ENCODE data around the gene KLRF2. TPM values are rescaled to one million over a fixed set of nuclear protein-coding genes. Genes with fewer than 3 reads are reported as not detected.

The KLRF2 gene
- total RNA-seq, 1 donor from 2014 or later: not detected

DNA sequence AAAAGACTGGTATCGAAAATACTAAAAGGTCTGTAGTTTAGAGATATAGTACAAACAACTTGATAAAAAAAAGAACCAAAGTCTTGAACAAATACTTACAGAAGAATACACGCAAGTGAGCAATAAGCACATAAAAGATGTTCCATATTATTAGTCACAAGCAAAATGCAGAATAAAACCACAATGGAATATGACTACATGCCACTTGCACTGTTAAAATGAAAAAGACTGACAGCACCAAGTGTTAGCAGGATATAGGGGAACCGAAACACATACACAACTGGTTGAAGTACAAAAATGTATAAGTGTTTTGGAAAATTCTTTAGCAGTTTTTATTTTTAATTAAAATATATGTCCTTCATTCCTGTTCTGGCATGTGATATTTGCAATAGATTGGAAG is 47.3 kb downstream of the KLRF2 start:
- no peak overlapping the region for H3K4me3 ChIP-seq (ENCODE audit: low read length in 3 of 3)

DNA sequence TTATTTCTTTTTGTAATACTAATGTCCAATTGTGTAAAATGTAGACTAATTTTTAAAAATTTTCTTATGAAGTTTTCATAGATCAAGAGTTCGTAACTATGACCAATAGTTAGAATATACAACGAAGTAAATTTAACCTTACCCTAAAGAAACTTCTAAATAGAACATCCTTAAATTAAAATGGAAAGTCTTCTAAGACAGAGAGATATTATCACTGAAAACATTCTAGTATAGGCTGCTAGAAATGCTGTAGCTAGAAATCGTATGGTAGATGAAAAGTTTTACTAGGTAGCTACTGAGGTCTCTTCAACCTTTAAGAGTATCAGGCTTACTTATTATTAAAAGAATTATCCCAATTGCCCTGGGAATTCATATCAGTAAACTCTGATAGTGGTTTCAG is 50.0 kb downstream of the KLRF2 start:
- no peak overlapping the region for H3K27ac ChIP-seq (ENCODE audit: low read depth, low read length)
- H3K9ac ChIP-seq (ENCODE audit: low read depth in 1 of 3, low read length in 3 of 3): no peak overlapping the region

More for the DNA sequence above, 47.3 kb downstream of the KLRF2 start:
- Histone ChIP-seq H3K4me1 (ENCODE audit: control insufficient read depth in 3 of 3, insufficient read depth in 3 of 3, low read length in 3 of 3) (no peaks in the 10 kb centered on the region), H3K36me3 (ENCODE audit: control insufficient read depth in 3 of 3, insufficient read depth in 3 of 3, low read length in 3 of 3) (no peaks in the 10 kb centered on the region), H3K9me3 (ENCODE audit: control insufficient read depth in 3 of 3, low read length in 3 of 3) (no peaks in the 10 kb centered on the region), H3K27ac (ENCODE audit: low read depth, low read length) (no peak overlapping the region), H3K27me3 (ENCODE audit: control insufficient read depth in 3 of 3, insufficient read depth in 3 of 3, low read length in 3 of 3) (no peaks in the 10 kb centered on the region), H3K9ac (ENCODE audit: low read depth in 1 of 3, low read length in 3 of 3) (no peak overlapping the region)

DNA sequence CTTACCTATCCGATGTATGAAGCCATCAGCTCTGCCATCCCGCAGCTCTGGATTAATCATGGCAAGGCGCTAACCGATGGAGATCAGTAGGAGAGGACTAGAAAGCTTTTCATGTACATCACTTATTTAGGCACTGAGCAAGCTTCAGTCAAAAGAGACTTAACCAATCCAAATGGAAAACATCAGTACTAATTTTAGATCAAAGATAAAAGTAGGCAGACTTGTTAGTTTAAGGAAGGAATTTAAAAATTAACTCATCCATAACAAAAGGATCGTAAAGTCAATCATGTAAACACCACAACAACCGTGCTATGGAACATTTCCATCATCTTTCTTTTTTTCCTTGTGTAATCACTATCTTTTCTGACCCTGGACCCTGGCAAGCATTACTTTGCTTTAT is 51.0 kb downstream of the KLRF2 start, which contains the start of gene CLEC2A:
TSS of gene CLEC2A (minus strand) at position 101 of the 400 bp plus-strand sequence. CDS start at position 60, 41 bp downstream.
- Histone ChIP-seq H3K4me3 (ENCODE audit: low read length in 3 of 3) (no peak within 1 kb of the TSS), H3K36me3 (ENCODE audit: control insufficient read depth in 3 of 3, insufficient read depth in 3 of 3, low read length in 3 of 3) (no peaks in the 10 kb centered on the region), H3K27ac (ENCODE audit: low read depth, low read length) (no peak within 1 kb of the TSS), H3K27me3 (ENCODE audit: control insufficient read depth in 3 of 3, insufficient read depth in 3 of 3, low read length in 3 of 3) (no peaks in the 10 kb centered on the region), H3K9me3 (ENCODE audit: control insufficient read depth in 3 of 3, low read length in 3 of 3) (no peaks in the 10 kb centered on the region), H3K9ac (ENCODE audit: low read depth in 1 of 3, low read length in 3 of 3) (no peak within 1 kb of the TSS), H3K4me1 (ENCODE audit: control insufficient read depth in 3 of 3, insufficient read depth in 3 of 3, low read length in 3 of 3) (no peaks in the 10 kb centered on the region)

More for the DNA sequence above, 50.0 kb downstream of the KLRF2 start:
- Histone ChIP-seq H3K4me3 (ENCODE audit: low read length in 3 of 3) (no peak overlapping the region), H3K9me3 (ENCODE audit: control insufficient read depth in 3 of 3, low read length in 3 of 3) (no peaks in the 10 kb centered on the region), H3K36me3 (ENCODE audit: control insufficient read depth in 3 of 3, insufficient read depth in 3 of 3, low read length in 3 of 3) (no peaks in the 10 kb centered on the region), H3K27me3 (ENCODE audit: control insufficient read depth in 3 of 3, insufficient read depth in 3 of 3, low read length in 3 of 3) (no peaks in the 10 kb centered on the region), H3K4me1 (ENCODE audit: control insufficient read depth in 3 of 3, insufficient read depth in 3 of 3, low read length in 3 of 3) (no peaks in the 10 kb centered on the region)

DNA sequence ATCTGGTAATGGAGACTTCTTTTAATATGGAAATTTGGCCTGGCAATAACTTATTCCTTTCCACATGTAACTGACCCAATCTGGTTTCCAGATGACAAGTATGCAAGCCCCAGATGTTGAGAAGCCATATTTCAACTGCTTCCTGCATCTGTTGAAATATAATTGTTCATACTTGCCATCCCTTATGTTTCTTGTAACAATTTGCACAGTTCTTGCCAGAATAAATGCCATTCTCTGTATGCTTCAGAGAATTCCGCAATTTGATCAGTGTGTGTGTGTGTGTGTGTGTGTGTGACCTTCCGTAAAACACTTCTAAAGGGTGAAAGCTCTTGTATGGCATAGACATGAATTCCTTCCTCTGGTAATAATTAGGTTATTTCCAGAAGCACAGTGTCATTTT is 52.7 kb downstream of the KLRF2 start:
- Histone ChIP-seq H3K27ac (ENCODE audit: low read depth, low read length) (no peak overlapping the region), H3K27me3 (ENCODE audit: control insufficient read depth in 3 of 3, insufficient read depth in 3 of 3, low read length in 3 of 3) (no peaks in the 10 kb centered on the region), H3K4me1 (ENCODE audit: control insufficient read depth in 3 of 3, insufficient read depth in 3 of 3, low read length in 3 of 3) (no peaks in the 10 kb centered on the region), H3K9me3 (ENCODE audit: control insufficient read depth in 3 of 3, low read length in 3 of 3) (no peaks in the 10 kb centered on the region), H3K4me3 (ENCODE audit: low read length in 3 of 3) (no peak overlapping the region), H3K36me3 (ENCODE audit: control insufficient read depth in 3 of 3, insufficient read depth in 3 of 3, low read length in 3 of 3) (no peaks in the 10 kb centered on the region), H3K9ac (ENCODE audit: low read depth in 1 of 3, low read length in 3 of 3) (no peak overlapping the region)

DNA sequence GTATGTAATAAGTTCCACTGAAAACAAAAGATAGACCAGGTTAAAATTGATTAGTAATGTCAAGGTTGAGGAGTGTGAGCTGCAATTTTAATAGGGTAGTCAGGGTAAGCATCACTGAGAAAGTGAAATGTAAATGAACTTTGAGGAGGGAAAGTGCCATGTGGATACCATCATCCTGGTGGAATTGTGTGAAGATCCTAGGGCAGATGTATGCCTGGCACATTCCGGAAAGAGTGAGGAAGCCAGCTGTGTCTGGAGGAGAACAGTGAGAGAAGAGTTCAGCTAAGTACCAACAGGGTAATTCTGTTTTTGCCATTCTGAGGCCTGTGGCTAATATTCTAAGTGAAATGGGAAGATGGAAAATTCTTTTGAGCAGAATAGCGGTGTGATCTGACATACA is 53.7 kb downstream of the KLRF2 start:
- Histone ChIP-seq H3K4me1 (ENCODE audit: control insufficient read depth in 3 of 3, insufficient read depth in 3 of 3, low read length in 3 of 3) (no peaks in the 10 kb centered on the region), H3K27ac (ENCODE audit: low read depth, low read length) (no peak overlapping the region), H3K4me3 (ENCODE audit: low read length in 3 of 3) (no peak overlapping the region), H3K36me3 (ENCODE audit: control insufficient read depth in 3 of 3, insufficient read depth in 3 of 3, low read length in 3 of 3) (no peaks in the 10 kb centered on the region), H3K27me3 (ENCODE audit: control insufficient read depth in 3 of 3, insufficient read depth in 3 of 3, low read length in 3 of 3) (no peaks in the 10 kb centered on the region), H3K9me3 (ENCODE audit: control insufficient read depth in 3 of 3, low read length in 3 of 3) (no peaks in the 10 kb centered on the region), H3K9ac (ENCODE audit: low read depth in 1 of 3, low read length in 3 of 3) (no peak overlapping the region)

DNA sequence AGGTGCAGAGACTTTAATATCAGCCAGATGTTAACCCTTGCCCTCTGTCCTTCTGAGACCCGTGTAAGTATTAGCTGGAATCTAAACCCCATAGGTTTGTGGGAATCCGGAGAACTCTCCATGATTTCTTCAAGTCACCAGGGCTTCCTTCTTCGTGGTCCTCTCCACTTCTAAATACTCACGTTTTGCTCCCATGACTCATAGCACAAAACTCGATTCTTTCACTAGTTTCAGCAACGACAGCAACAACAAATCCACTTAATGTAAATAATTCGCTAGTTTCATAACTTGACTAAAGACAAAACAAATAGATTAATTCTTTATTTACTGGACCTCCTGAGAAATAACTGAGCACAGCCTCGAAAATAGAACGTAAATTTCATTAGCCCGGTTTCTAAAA is 55.3 kb downstream of the KLRF2 start:
- Histone ChIP-seq H3K4me3 (ENCODE audit: low read length in 3 of 3) (no peak overlapping the region), H3K9me3 (ENCODE audit: control insufficient read depth in 3 of 3, low read length in 3 of 3) (no peaks in the 10 kb centered on the region), H3K27ac (ENCODE audit: low read depth, low read length) (no peak overlapping the region), H3K27me3 (ENCODE audit: control insufficient read depth in 3 of 3, insufficient read depth in 3 of 3, low read length in 3 of 3) (no peaks in the 10 kb centered on the region), H3K36me3 (ENCODE audit: control insufficient read depth in 3 of 3, insufficient read depth in 3 of 3, low read length in 3 of 3) (no peaks in the 10 kb centered on the region), H3K9ac (ENCODE audit: low read depth in 1 of 3, low read length in 3 of 3) (no peak overlapping the region), H3K4me1 (ENCODE audit: control insufficient read depth in 3 of 3, insufficient read depth in 3 of 3, low read length in 3 of 3) (no peaks in the 10 kb centered on the region)

DNA sequence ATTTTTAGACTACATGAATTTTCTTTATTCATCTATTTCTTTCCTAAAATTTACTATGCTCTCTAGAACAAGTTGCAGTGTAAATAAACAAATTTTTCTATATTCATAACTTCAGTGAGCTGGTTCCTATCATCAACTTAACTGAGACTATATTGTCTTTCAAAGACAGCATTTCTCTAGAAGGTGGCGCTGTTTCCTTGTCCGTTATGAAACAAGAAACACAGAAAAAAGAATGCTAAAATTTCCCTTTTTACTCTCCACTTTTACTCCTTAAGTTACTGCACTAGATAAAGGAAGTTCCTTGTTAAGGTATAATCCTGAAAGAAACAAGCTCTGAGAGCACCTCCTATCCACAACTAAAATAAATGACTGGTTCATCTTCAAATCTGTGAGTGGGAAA is 59.1 kb downstream of the KLRF2 start:
- Histone ChIP-seq H3K9me3 (ENCODE audit: control insufficient read depth in 3 of 3, low read length in 3 of 3) (no peaks in the 10 kb centered on the region), H3K27me3 (ENCODE audit: control insufficient read depth in 3 of 3, insufficient read depth in 3 of 3, low read length in 3 of 3) (peaks cover 0 to 6% (median 0%) of the 10 kb centered on the region in 3 donors), H3K36me3 (ENCODE audit: control insufficient read depth in 3 of 3, insufficient read depth in 3 of 3, low read length in 3 of 3) (no peaks in the 10 kb centered on the region), H3K4me3 (ENCODE audit: low read length in 3 of 3) (no peak overlapping the region), H3K9ac (ENCODE audit: low read depth in 1 of 3, low read length in 3 of 3) (no peak overlapping the region), H3K4me1 (ENCODE audit: control insufficient read depth in 3 of 3, insufficient read depth in 3 of 3, low read length in 3 of 3) (no peaks in the 10 kb centered on the region), H3K27ac (ENCODE audit: low read depth, low read length) (no peak overlapping the region)

DNA sequence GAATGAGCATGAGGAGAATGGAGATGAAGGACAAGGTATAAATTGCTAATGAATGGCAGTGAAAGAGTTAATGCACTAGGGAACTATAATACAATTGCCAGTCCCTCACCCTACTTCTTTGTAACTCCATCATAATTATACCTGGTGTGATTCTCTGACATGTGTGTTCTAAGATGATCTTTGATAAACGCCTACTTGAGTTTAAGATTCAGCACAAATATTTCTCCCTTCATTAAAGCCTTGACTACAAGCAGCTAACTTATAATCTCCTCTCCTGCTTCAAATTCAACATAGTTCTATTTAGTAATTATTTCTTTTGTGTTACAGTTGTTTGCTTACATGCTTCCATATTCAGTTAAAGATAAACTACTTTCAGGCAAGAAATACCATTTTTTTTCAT is 60.5 kb downstream of the KLRF2 start:
- no peaks in the 10 kb centered on the region for H3K9me3 ChIP-seq (ENCODE audit: control insufficient read depth in 3 of 3, low read length in 3 of 3)
- H3K4me1 ChIP-seq (ENCODE audit: control insufficient read depth in 3 of 3, insufficient read depth in 3 of 3, low read length in 3 of 3): no peaks in the 10 kb centered on the region
- H3K36me3 ChIP-seq (ENCODE audit: control insufficient read depth in 3 of 3, insufficient read depth in 3 of 3, low read length in 3 of 3): no peaks in the 10 kb centered on the region
- H3K4me3 ChIP-seq (ENCODE audit: low read length in 3 of 3): no peak overlapping the region
- H3K9ac ChIP-seq (ENCODE audit: low read depth in 1 of 3, low read length in 3 of 3): no peak overlapping the region
- H3K27ac ChIP-seq (ENCODE audit: low read depth, low read length): no peak overlapping the region
- peaks cover 0 to 6% (median 0%) of the 10 kb centered on the region in 3 donors for H3K27me3 ChIP-seq (ENCODE audit: control insufficient read depth in 3 of 3, insufficient read depth in 3 of 3, low read length in 3 of 3)

DNA sequence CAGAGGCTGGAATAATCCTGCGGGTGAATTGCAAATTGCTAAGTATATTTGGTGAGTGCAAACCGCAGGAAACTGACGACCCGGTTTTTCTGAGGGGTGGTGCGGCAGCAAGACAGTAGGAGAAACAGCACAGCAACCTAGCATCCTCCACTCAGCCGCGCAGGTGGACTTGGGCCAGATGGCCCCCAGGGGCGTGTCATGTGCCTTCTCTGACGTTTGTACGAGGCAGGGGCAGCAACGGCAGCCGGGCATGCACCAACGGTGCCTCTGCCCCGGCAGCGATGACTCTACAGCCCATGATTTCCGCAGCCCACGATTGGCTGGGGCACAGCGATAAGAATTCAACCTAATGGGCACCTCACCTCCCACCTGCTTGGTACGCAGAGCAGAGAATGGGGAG is 62.0 kb downstream of the KLRF2 start:
- Histone ChIP-seq H3K9me3 (ENCODE audit: control insufficient read depth in 3 of 3, low read length in 3 of 3) (no peaks in the 10 kb centered on the region), H3K9ac (ENCODE audit: low read depth in 1 of 3, low read length in 3 of 3) (no peak overlapping the region), H3K4me1 (ENCODE audit: control insufficient read depth in 3 of 3, insufficient read depth in 3 of 3, low read length in 3 of 3) (no peaks in the 10 kb centered on the region), H3K27ac (ENCODE audit: low read depth, low read length) (no peak overlapping the region), H3K27me3 (ENCODE audit: control insufficient read depth in 3 of 3, insufficient read depth in 3 of 3, low read length in 3 of 3) (peaks cover 0 to 6% (median 0%) of the 10 kb centered on the region in 3 donors), H3K36me3 (ENCODE audit: control insufficient read depth in 3 of 3, insufficient read depth in 3 of 3, low read length in 3 of 3) (no peaks in the 10 kb centered on the region), H3K4me3 (ENCODE audit: low read length in 3 of 3) (no peak overlapping the region)

DNA sequence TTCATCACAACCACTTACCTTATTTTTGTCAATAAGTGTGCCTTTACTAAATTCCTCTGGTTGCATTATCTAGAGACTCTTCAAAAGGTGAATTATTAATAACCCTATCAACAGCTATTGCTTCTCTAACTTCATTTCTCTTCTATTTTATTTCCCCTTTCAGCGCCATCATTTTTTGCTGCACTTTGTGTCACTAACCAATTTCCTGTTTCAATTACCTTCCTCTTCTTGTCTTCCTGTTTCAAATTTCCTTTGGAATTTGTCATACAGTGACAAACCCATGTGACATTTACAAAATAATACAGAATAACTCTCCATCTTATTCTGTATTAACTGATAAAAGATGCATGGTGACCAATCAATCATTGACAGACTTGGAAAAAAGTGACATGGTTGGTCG is 63.1 kb downstream of the KLRF2 start:
- Histone ChIP-seq H3K9ac (ENCODE audit: low read depth in 1 of 3, low read length in 3 of 3) (no peak overlapping the region), H3K9me3 (ENCODE audit: control insufficient read depth in 3 of 3, low read length in 3 of 3) (no peaks in the 10 kb centered on the region), H3K4me1 (ENCODE audit: control insufficient read depth in 3 of 3, insufficient read depth in 3 of 3, low read length in 3 of 3) (no peaks in the 10 kb centered on the region), H3K27ac (ENCODE audit: low read depth, low read length) (no peak overlapping the region), H3K36me3 (ENCODE audit: control insufficient read depth in 3 of 3, insufficient read depth in 3 of 3, low read length in 3 of 3) (no peaks in the 10 kb centered on the region), H3K27me3 (ENCODE audit: control insufficient read depth in 3 of 3, insufficient read depth in 3 of 3, low read length in 3 of 3) (peaks cover 0 to 6% (median 0%) of the 10 kb centered on the region in 3 donors), H3K4me3 (ENCODE audit: low read length in 3 of 3) (no peak overlapping the region)
